Ovary (tissue), 9 donors: ENCODE data around the gene CCS. TPM values are rescaled to one million over a fixed set of nuclear protein-coding genes. Genes with fewer than 3 reads are reported as not detected.

Experiments used
- DNase-seq, 5 donors: peaks; one replicate each; pipeline ENCODE4 v3.0.0-alpha.2; 2019 to 2020
- H3K27ac ChIP-seq, 2 donors: fragments of 200-600 bp; one replicate each; pipeline versions ENCODE4 v1.5.1 to v1.8.0; 2019 to 2022
- H3K27me3 ChIP-seq: fragments of 200-600 bp; one replicate; pipeline ENCODE4 v1.8.0; 2022
- H3K36me3 ChIP-seq: fragments of 200-600 bp; sonication (generic); one replicate; pipeline ENCODE4 v1.5.1; 2019
- H3K4me1 ChIP-seq: one replicate; pipeline ENCODE4 v1.8.1; 2013; ENCODE audit warnings: mild to moderate bottlenecking, moderate library complexity; ENCODE audit not compliant: insufficient read depth
- H3K4me3 ChIP-seq: fragments of 200-600 bp; sonication (generic); one replicate; pipeline ENCODE4 v1.5.1; 2017
- H3K9me3 ChIP-seq, 2 donors: fragments of 200-600 bp in 1 of 2; sonication (generic) in 1 of 2; one replicate each; pipeline versions ENCODE4 v1.5.1 to v1.8.1; 2013 to 2019; ENCODE audit warnings: mild to moderate bottlenecking in 1 of 2, moderate library complexity in 1 of 2
- EP300 ChIP-seq: sonication (generic); formaldehyde crosslinking; IDR thresholded peaks from one replicate; pipeline ENCODE4 v1.6.1; 2017; ENCODE audit warnings: antibody characterized with exemption
- POLR2A ChIP-seq: fragments of 450-650 bp; IDR thresholded peaks from one replicate; pipeline ENCODE4 v1.6.1; 2017; ENCODE audit warnings: antibody characterized with exemption, mild to moderate bottlenecking, moderate library complexity
- WGBS, 3 donors: extraction: QIAGEN DNeasy Blood & Tissue Kit in 1 of 3; methylation state at CpG; one replicate each; pipeline versions ENCODE4 v1.1.5 to v1.1.7; 2013 to 2017; 5-methylcytosine and 5-hydroxymethylcytosine counted together
- intact Hi-C, 4 donors: fragments of 100-400 bp; cut with DNase I; formaldehyde crosslinking; loops; one replicate each; pipeline versions ENCODE4 v1.11.0 to v1.15.1; 2022 to 2023
- polyA plus RNA-seq, 2 donors: library from polyadenylated mRNA; stranded (reverse); fragments of 200-250 nt in 1 of 2; fragments of 350-450 nt in 1 of 2; fragmentation: Illumina TruSeq in 1 of 2; extraction: RNeasy Lipid Tissue Mini Kit (QIAGEN cat#74804) in 1 of 2; gene quantifications; one replicate each; pipeline ENCODE4 v1.2.3, GENCODE V29; 2013 to 2014
- total RNA-seq, 7 donors: library from RNA; depleted of rRNA in 2 of 7; stranded (reverse); fragments of >200 nt in 2 of 7; fragmentation: NEBNext Ultra II Directional in 3 of 7; extraction: Animal tissue kit (Norgen Biotek cat#: 25700) in 3 of 7; gene quantifications; one replicate each; pipeline versions ENCODE4 v1.1.0 to v1.2.4, GENCODE V29; 2016 to 2023
- TF ChIP-seq, protein P1 (sequence below), 3 donors: fragments of 450-650 bp in 2 of 3; fragments of 200-600 bp in 1 of 3; IDR thresholded peaks; one replicate each; pipeline versions ENCODE4 v1.5.1 to v1.8.0; 2016 to 2022; ENCODE audit warnings: antibody characterized with exemption in 3 of 3, mild to moderate bottlenecking in 1 of 3
- donor health status: DM: no; HTN: no; CAD: no; lungs with moderate emphysema.
- donor health status: DM: no; HTN: no; CAD: no.
- donor health status: Bipolar disorder and iron deficiency.
- donor health status: DM: yes; HTN: yes; CAD: no.
- donor health status: DM: no; HTN: no; CAD: no.
- donor health status: DM: yes; HTN: yes; CAD: no.

The CCS gene
- total and polyA plus RNA-seq, 9 donors, result 15.7 to 55.0 (median 49.1) TPM

DNA sequence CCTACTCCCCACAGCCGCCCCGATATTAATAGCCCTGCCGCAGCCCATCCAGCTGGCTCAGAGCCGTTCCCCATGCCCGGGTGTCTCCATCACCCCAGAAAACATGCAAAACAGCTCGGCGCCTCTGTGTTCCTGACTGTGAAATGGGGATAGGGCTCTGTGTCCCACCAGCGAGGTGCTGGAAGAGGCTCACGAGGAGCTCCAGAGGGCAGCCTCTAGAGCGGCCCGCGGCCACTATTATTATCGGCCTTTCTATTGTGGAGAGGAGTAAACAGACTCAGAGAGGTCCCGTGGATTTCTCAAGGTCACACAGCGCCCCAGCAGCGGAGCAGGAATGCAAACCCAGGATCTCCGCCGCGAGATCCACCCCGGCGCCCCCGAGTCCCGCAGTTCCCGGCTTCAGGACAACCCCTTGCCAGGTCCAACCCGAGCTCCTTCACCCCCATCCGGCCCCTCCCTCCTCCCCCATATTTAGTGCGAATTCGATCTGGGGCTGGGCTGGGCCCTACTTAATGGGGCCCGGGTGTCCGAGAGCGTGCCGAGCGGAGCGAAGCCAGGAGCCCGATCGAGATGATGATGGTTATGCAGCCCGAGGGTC, 46.5 kb upstream of the CCS start, which contains the start of gene ACTN3:
Gene ACTN3 (plus strand): TSS at position 536 of the 598 bp plus-strand sequence. CDS start 35 bp downstream, at position 571.
- DNase-seq, result peak; percentile 42 to 71 (median 50)
- peaks cover 2% of the 10 kb centered on the region for H3K4me1 ChIP-seq
- no peaks in the 10 kb centered on the region for H3K9me3 ChIP-seq
- WGBS, 3 donors, result 0 to 3% (median 1%) methylated on average over 33 to 37 of the region's 37 CpGs
- no peak within 1 kb of the TSS for H3K27ac ChIP-seq
- TF ChIP-seq, protein P1, sequence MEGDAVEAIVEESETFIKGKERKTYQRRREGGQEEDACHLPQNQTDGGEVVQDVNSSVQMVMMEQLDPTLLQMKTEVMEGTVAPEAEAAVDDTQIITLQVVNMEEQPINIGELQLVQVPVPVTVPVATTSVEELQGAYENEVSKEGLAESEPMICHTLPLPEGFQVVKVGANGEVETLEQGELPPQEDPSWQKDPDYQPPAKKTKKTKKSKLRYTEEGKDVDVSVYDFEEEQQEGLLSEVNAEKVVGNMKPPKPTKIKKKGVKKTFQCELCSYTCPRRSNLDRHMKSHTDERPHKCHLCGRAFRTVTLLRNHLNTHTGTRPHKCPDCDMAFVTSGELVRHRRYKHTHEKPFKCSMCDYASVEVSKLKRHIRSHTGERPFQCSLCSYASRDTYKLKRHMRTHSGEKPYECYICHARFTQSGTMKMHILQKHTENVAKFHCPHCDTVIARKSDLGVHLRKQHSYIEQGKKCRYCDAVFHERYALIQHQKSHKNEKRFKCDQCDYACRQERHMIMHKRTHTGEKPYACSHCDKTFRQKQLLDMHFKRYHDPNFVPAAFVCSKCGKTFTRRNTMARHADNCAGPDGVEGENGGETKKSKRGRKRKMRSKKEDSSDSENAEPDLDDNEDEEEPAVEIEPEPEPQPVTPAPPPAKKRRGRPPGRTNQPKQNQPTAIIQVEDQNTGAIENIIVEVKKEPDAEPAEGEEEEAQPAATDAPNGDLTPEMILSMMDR (IDR thresholded peaks at IDR 0.05), result no peak
- TF ChIP-seq EP300 (no peak), POLR2A (no peak)
- no peaks in the 10 kb centered on the region for H3K36me3 ChIP-seq
- H3K4me3 ChIP-seq, result peak within 1 kb of the TSS; percentile 86
- H3K27me3 ChIP-seq, result no peaks in the 10 kb centered on the region
- intact Hi-C loops, result no loop called here

DNA sequence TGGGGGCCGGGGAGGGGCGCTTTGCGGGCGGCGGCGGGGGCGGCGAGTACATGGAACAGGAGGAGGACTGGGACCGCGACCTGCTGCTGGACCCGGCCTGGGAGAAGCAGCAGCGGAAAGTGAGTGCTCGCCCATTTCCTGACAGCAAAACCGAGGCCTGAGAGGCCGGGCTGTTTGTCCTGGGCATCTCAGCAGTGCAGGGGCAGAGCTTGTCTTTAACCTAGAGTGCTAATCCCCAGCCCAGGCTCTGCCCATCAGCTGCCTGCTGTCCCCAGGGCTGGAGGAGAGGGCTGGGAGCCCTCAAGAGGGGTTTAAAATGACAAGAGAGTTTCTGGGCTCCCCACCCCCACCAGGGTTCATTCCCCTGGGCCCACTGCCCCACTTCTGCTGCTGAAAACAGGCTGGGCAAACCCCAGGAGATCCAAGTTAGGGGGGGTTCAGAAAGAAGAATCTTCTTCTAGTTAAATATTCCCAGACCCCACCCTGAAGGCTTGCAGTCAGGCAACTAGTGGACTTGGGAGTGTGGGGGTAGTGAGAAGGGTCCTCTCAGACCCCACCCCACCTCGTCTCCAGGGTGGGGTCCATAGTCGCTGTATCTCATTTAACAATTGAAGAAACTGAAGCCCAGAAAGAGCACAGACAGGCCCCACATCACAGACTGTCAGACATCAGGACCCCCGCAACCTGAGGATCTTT, 45.9 kb upstream of the CCS start:
- TF ChIP-seq, protein P1 (IDR thresholded peaks at IDR 0.05), result no peak
- no peak for TF ChIP-seq POLR2A
- no peak for TF ChIP-seq EP300
- WGBS, 3 donors, result 19 to 38% (median 23%) methylated on average over 17 to 18 of the region's 18 CpGs
- Histone ChIP-seq H3K27me3 (no peaks in the 10 kb centered on the region), H3K4me3 (no peak overlapping the region), H3K4me1 (peaks cover 2% of the 10 kb centered on the region), H3K9me3 (no peaks in the 10 kb centered on the region), H3K27ac (no peak overlapping the region), H3K36me3 (no peaks in the 10 kb centered on the region)
- DNase-seq, result no peak
- intact Hi-C loops, result no loop called here

DNA sequence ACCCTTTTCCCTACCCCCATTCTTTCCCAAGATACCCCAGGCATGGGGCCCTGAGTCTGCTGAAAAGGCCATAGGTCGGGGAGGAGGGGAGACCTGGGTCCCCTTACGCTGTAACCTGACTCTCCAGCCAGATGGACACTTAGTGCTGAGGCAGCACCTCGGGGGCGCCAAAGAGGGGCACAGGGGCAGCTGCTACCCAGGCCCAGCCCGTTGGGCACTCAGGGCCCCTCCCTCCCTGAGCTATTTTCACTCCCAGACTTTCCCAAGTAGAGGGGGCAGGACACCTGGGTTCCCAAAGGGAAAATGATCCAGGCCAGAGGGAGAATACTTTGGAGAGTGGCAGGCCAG, 45.3 kb upstream of the CCS start:
- H3K36me3 ChIP-seq, result no peaks in the 10 kb centered on the region
- no peak for DNase-seq
- TF ChIP-seq POLR2A (no peak), EP300 (no peak)
- TF ChIP-seq, protein P1 (IDR thresholded peaks at IDR 0.05), result no peak
- 31 to 48% (median 42%) methylated on average over 5 of the region's 5 CpGs for WGBS, 3 donors
- H3K4me1 ChIP-seq, result peaks cover 2% of the 10 kb centered on the region
- H3K27me3 ChIP-seq, result no peaks in the 10 kb centered on the region
- intact Hi-C loops, result no loop called here
- no peaks in the 10 kb centered on the region for H3K9me3 ChIP-seq
- H3K4me3 ChIP-seq, result no peak overlapping the region
- no peak overlapping the region for H3K27ac ChIP-seq

DNA sequence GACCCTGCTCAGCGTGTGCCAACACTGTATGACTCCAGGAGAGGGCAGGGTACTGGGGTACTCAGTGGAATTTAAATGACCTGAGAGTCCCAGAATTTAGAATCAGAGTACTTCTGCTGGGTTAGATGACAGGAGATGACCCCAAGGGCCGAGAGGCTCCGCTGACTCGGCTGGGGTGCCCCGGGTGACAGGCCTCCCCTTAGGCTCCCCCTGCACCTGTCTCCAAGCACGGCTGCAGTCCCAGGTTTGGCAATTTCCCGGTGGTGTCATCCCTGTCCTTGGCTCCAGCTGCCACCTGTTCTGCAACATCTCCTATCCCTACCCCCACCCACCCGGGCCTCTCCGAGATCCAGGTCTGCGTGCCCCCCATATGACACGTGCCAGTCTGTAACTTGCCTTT, 44.9 kb upstream of the CCS start:
- Histone ChIP-seq H3K4me1 (peaks cover 2% of the 10 kb centered on the region), H3K4me3 (no peak overlapping the region), H3K9me3 (no peaks in the 10 kb centered on the region), H3K27ac (no peak overlapping the region), H3K36me3 (no peaks in the 10 kb centered on the region), H3K27me3 (no peaks in the 10 kb centered on the region)
- DNase-seq, result no peak
- TF ChIP-seq EP300, result no peak
- TF ChIP-seq, protein P1 (IDR thresholded peaks at IDR 0.05), result no peak
- TF ChIP-seq POLR2A, result no peak
- intact Hi-C loops, result no loop called here
- 27 to 42% (median 37%) methylated on average over 11 of the region's 11 CpGs for WGBS, 3 donors
